ENCODE measurements around the gene SLC22A23. TPM values are rescaled to one million over a fixed set of nuclear protein-coding genes. Genes with fewer than 3 reads are reported as not detected.

Gene SLC22A23
- 0.53 and 2.7 TPM in 2 replicates for total RNA-seq (2014; rRNA removed; shearing (Covaris generic))

- peaks cover 24% of the 10 kb centered on the region for H3K27me3 ChIP-seq (replicated peaks)
- DNase-seq (ENCODE audit: low read depth in 1 of 2, low spot score in 2 of 2), result peak in 1 of 2 experiments; percentile 53
- no peak within 1 kb of the TSS for H3K27ac ChIP-seq
Measured at GRCh38 chr6:3456898-3457709, at the start of gene SLC22A23. TSS of gene SLC22A23 (minus strand) at chr6:3457050. CDS start at chr6:3456559, 491 bp downstream.

GRCh38 chr6:3506200-3506599 lies 49.4 kb upstream of the SLC22A23 start:
- H3K27me3 ChIP-seq (replicated peaks), result no peaks in the 10 kb centered on the region
- no peaks in the 10 kb centered on the region for H3K9me3 ChIP-seq (replicated peaks)
- no peak overlapping the region for H3K4me3 ChIP-seq
- peaks cover 20% of the 10 kb centered on the region for H3K4me1 ChIP-seq (replicated peaks)
- DNase-seq (ENCODE audit: low read depth in 1 of 2, low spot score in 2 of 2), result no peak
- H3K27ac ChIP-seq, result no peak overlapping the region
- H3K36me3 ChIP-seq, result no peaks in the 10 kb centered on the region

More at GRCh38 chr6:3456898-3457709, at the start of gene SLC22A23:
- Histone ChIP-seq H3K4me1 (replicated peaks) (peaks cover 21% of the 10 kb centered on the region), H3K4me3 (peak within 1 kb of the TSS; percentile 45), H3K36me3 (no peaks in the 10 kb centered on the region), H3K9me3 (replicated peaks) (no peaks in the 10 kb centered on the region; the same call in 1 of the 2 replicates)

GRCh38 chr6:3504938-3505805 lies 48.3 kb upstream of the SLC22A23 start:
- no peak for DNase-seq (ENCODE audit: low read depth in 1 of 2, low spot score in 2 of 2)
- H3K4me1 ChIP-seq (replicated peaks), result peaks cover 30% of the 10 kb centered on the region

GRCh38 chr6:3504354-3504753 lies 47.5 kb upstream of the SLC22A23 start:
- H3K4me1 ChIP-seq (replicated peaks), result peaks cover 31% of the 10 kb centered on the region
- no peak for DNase-seq (ENCODE audit: low read depth in 1 of 2, low spot score in 2 of 2)
- no peak overlapping the region for H3K4me3 ChIP-seq
- no peak overlapping the region for H3K27ac ChIP-seq
- no peaks in the 10 kb centered on the region for H3K36me3 ChIP-seq
- no peaks in the 10 kb centered on the region for H3K27me3 ChIP-seq (replicated peaks)
- no peaks in the 10 kb centered on the region for H3K9me3 ChIP-seq (replicated peaks)

More at GRCh38 chr6:3504938-3505805, 48.3 kb upstream of the SLC22A23 start:
- H3K36me3 ChIP-seq, result no peaks in the 10 kb centered on the region
- H3K9me3 ChIP-seq (replicated peaks), result no peaks in the 10 kb centered on the region
- H3K27me3 ChIP-seq (replicated peaks), result no peaks in the 10 kb centered on the region
- no peak overlapping the region for H3K4me3 ChIP-seq
- H3K27ac ChIP-seq, result no peak overlapping the region

- no peaks in the 10 kb centered on the region for H3K27me3 ChIP-seq (replicated peaks)
Measured at GRCh38 chr6:3501826-3502500, 45.1 kb upstream of the SLC22A23 start.

GRCh38 chr6:3500262-3501014 lies 43.6 kb upstream of the SLC22A23 start:
- peak in 1 of 2 experiments; percentile 64 for DNase-seq (ENCODE audit: low read depth in 1 of 2, low spot score in 2 of 2)
- Histone ChIP-seq H3K9me3 (replicated peaks) (no peaks in the 10 kb centered on the region), H3K36me3 (no peaks in the 10 kb centered on the region), H3K4me1 (replicated peaks) (peaks cover 20% of the 10 kb centered on the region), H3K27ac (no peak overlapping the region), H3K27me3 (replicated peaks) (no peaks in the 10 kb centered on the region), H3K4me3 (no peak overlapping the region)

More at GRCh38 chr6:3501826-3502500, 45.1 kb upstream of the SLC22A23 start:
- Histone ChIP-seq H3K9me3 (replicated peaks) (no peaks in the 10 kb centered on the region), H3K4me1 (replicated peaks) (peaks cover 28% of the 10 kb centered on the region), H3K4me3 (no peak overlapping the region), H3K27ac (0 out of 2 replicates have a peak overlapping the region, but pooled peaks have one; percentile 2), H3K36me3 (no peaks in the 10 kb centered on the region)
- peak in 1 of 2 experiments; percentile 36 for DNase-seq (ENCODE audit: low read depth in 1 of 2, low spot score in 2 of 2)

GRCh38 chr6:3499603-3500002 lies 42.8 kb upstream of the SLC22A23 start:
- Histone ChIP-seq H3K9me3 (replicated peaks) (no peaks in the 10 kb centered on the region), H3K4me1 (replicated peaks) (peaks cover 20% of the 10 kb centered on the region), H3K36me3 (no peaks in the 10 kb centered on the region), H3K4me3 (no peak overlapping the region), H3K27ac (no peak overlapping the region), H3K27me3 (replicated peaks) (no peaks in the 10 kb centered on the region)
- no peak for DNase-seq (ENCODE audit: low read depth in 1 of 2, low spot score in 2 of 2)

- H3K36me3 ChIP-seq, result no peaks in the 10 kb centered on the region
- no peak overlapping the region for H3K4me3 ChIP-seq
- no peak overlapping the region for H3K27ac ChIP-seq
- no peaks in the 10 kb centered on the region for H3K27me3 ChIP-seq (replicated peaks)
- no peaks in the 10 kb centered on the region for H3K9me3 ChIP-seq (replicated peaks)
- DNase-seq (ENCODE audit: low read depth in 1 of 2, low spot score in 2 of 2), result no peak
- peaks cover 14% of the 10 kb centered on the region for H3K4me1 ChIP-seq (replicated peaks)
Measured at GRCh38 chr6:3496395-3496794, 39.5 kb upstream of the SLC22A23 start.

GRCh38 chr6:3494391-3495100 lies 37.7 kb upstream of the SLC22A23 start:
- no peak for DNase-seq (ENCODE audit: low read depth in 1 of 2, low spot score in 2 of 2)
- no peaks in the 10 kb centered on the region for H3K9me3 ChIP-seq (replicated peaks)
- H3K27ac ChIP-seq, result no peak overlapping the region
- peaks cover 8% of the 10 kb centered on the region for H3K4me1 ChIP-seq (replicated peaks)
- no peak overlapping the region for H3K4me3 ChIP-seq
- H3K27me3 ChIP-seq (replicated peaks), result no peaks in the 10 kb centered on the region
- no peaks in the 10 kb centered on the region for H3K36me3 ChIP-seq

GRCh38 chr6:3490625-3490980 lies 33.8 kb upstream of the SLC22A23 start:
- Histone ChIP-seq H3K27me3 (replicated peaks) (no peaks in the 10 kb centered on the region), H3K4me3 (no peak overlapping the region), H3K9me3 (replicated peaks) (no peaks in the 10 kb centered on the region), H3K36me3 (no peaks in the 10 kb centered on the region), H3K27ac (no peak overlapping the region), H3K4me1 (replicated peaks) (peaks cover 17% of the 10 kb centered on the region)
- DNase-seq (ENCODE audit: low read depth in 1 of 2, low spot score in 2 of 2), result no peak

GRCh38 chr6:3489961-3490624 lies 33.2 kb upstream of the SLC22A23 start:
- H3K4me3 ChIP-seq, result no peak overlapping the region
- H3K9me3 ChIP-seq (replicated peaks), result no peaks in the 10 kb centered on the region
- H3K36me3 ChIP-seq, result no peaks in the 10 kb centered on the region
- no peaks in the 10 kb centered on the region for H3K27me3 ChIP-seq (replicated peaks)
- DNase-seq (ENCODE audit: low read depth in 1 of 2, low spot score in 2 of 2), result no peak
- H3K27ac ChIP-seq, result peak overlapping the region; percentile 74
- H3K4me1 ChIP-seq (replicated peaks), result peaks cover 17% of the 10 kb centered on the region

Measured in SJSA1 (cell line).